Activated T-cell treated with anti-CD3 and anti-CD28 coated beads, Interleukin-2, amount 50 U/mL, for 1 hour (primary cell): ENCODE measurements around the gene SPECC1L.

Experiments used
- DNase-seq: peaks from one replicate; pipeline ENCODE4 v3.0.0-alpha.2; 2020

Gene SPECC1L

DNA sequence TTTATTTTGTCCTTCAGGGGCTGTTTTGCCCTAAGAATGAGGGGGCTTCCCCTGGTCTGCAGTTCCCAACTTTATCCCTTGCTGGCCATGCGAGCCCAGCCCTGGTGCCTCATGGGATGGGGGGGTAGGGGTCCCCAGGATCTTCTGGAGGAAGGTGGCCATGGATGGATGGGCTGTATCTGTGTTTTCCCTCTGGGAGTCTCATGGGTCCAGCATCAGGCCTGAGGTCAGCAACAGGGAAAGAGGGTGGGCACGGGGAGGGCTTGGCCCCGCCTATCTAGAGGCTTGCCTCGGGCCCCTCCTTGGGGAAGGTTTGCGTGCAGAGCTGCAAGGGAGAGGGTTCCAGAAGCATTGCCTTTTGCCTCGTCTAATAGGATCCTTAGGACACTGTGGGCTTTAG is 146.0 kb downstream of the SPECC1L start:
- no peak for DNase-seq

DNA sequence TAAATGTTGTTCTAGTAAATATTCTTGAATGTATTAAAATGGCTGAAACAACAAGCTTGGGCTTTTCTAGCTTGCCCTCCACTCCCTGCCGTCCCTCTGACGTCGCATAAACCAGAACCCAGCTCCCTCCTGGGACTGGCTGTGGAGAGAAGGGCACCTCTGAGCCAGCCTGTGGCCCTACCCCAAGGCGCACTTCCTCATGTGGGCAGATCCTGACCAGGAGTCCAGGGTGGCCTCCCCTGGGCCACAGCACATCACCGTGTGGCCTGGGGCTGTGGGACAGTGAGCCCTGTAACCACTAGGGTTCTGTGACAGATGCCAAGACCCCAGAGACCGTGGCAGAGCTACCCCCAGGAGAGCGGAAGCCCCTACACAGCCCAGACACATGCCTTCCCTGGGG is 146.6 kb downstream of the SPECC1L start:
- DNase-seq: no peak

DNA sequence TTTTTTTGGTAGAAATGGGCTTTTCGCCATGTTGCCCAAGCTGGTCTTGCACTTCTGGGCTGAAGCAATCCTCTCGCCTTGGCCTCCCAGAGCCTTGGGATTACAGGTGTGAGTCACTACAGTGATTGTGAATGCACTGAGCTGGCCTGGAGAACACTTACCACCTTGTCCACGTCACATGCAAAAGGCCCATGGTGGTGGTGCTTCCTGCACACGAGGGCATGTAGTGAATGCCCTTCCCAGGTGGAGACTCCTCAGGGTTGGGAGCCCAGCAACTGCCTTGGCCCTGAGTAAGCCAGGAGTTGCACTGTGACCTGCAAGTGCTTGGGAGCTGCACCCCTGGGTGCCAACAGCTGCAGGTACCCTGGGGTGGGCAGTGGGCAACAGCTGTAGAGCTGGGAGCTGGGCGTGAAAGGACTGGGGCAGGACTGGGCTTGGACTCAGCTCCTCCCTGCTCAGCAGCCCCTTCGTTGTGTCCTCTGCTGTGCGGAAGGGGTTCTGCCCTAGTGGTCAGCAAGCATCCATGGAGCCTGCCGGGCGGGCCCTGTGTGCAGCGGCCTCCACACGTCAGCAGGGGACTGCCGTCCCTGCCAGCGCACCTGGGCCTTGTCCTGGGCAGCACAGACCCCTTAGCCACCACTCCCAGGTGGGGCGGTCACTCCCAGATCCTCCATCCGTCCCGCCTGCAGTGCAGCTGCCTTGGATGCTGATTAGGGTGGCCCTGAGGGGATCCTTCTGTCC is 147.4 kb downstream of the SPECC1L start:
- DNase-seq: no peak

DNA sequence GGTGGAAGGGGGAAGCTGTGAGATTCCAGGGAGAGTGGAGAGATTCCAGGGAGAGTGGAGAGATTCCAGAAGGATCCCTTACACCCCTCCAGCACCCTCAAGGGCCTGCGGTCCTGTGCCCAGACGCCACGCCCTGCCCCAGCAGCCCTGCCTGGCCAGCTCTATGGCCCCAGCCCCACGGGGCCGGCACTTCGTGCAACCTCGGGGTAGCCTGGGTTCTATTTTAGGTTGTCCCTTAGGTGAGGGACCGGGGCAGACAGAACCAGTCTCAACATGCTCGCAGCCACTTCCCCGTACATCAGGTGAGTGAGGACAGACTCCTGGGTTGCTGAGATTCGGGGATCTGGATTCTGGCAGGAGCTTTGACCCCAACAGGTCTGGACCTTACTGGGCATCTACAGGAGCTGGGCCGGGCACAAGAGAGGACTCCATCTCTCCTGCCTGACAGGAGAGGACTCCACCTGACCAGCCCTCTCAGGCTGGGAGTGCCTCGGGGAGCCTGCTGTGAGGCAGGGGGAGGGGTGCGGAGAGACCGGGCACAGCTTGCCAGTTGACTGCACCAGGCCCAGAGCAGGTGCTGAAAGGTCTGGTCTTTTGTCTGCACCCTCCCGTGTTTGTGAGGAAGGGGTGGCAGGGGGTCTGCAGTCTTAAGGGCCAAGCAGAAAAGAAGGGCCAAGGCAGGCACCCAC is 148.3 kb downstream of the SPECC1L start:
- DNase-seq: no peak

DNA sequence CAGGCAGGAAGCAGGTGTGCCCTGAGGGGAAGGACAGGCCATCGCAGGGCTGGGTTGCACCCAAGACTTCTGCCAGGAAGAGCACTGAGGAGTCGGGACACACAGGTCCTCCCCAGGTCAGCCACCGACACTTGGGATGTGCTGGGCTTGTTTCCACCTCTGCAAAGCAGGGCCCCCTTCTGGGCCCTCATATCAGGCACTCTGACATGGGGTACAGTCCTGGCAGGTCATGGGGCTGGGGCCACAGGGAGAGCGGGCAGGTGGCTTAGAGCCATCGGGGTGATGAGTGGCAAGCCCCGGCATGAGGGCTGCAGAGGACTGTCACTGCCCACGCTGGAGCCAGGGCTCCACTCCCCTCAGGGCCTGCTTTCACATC is 148.8 kb downstream of the SPECC1L start:
- DNase-seq: no peak

DNA sequence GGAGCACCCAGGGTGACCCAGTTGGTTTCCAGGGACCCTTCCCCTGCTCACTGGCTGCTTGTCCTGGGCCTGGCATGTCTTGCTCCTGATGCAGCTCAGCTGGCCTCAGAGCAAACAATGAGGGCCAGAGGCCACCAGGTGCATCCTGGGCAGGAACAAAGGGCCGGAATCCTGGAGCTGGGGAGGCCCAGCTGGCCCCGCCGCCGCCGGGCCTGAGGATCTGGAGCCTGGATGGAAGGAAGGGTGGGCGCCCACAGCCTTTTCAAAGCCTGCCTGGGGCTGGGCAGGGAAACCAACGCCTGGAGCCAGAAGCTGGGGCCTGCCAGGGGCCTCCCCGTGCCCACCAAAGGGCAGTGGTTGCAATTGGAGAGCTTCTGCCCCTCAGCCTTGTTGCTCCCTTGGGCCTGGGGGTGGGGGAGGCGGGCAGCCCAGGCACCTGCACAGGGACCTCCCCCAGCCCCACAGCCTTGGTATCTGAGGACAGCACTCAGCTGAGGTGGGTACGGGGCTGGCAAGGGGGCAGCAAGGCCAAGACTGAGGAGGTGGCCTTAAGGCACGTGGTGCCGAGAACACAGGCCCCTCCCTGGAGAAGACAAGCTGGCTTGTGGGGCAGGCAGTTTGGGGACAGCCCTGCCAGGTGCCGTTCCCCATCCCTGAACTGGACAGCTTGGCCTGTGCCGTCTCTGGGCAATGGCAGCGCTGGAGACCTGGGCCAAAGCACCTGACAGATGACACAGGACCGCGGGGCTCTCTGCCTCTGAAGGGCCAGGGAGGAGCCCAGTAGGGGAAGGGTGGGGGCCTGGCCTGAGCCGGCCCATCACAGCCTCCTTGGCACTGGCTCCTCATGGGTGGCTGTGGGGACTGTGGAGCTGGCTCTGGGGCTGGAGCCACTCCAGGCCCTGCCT is 149.7 kb downstream of the SPECC1L start:
- DNase-seq: no peak

DNA sequence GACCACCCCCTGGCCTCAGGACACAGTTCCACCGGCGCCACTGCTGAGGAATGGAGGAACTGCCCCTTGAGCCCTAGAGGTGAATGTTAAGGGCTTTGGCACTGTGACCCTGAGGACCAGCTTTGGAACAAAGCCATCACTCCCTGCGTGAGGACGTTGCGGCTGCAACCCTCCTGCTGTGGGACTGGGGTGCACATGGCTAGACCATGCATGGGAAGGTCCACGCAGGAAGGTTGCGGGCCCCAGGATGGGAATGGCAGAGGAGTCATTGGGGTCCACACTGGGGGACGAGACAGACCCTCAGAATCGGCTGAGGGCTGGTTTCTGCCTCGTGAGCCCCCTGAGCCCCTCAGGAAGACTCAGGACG is 150.3 kb downstream of the SPECC1L start:
- no peak for DNase-seq

DNA sequence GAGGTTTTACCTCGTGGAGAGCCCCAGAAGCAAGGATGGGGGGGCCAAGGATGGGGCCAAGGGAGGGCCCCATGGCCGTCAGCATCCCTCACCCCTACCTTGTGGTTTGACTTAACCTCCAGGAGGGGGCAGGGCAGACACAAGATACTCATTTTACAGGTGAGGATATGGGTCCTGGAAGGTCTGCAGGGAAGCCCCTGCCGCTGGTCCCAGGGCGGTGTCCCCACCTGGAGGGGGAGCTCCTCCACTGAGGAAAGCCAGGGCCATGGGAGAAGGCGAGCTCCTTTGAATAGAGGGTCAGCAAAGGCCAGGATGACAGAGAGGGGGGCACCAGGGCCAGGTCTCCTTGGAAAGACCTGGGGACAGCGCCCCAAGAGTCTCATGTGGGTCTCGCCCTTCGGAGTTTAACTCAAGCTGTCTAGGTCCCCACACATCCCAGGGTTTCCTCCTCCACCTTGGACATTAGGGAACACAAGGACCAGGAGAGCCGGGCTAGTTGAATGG is 150.8 kb downstream of the SPECC1L start:
- peak; percentile 47 for DNase-seq

DNA sequence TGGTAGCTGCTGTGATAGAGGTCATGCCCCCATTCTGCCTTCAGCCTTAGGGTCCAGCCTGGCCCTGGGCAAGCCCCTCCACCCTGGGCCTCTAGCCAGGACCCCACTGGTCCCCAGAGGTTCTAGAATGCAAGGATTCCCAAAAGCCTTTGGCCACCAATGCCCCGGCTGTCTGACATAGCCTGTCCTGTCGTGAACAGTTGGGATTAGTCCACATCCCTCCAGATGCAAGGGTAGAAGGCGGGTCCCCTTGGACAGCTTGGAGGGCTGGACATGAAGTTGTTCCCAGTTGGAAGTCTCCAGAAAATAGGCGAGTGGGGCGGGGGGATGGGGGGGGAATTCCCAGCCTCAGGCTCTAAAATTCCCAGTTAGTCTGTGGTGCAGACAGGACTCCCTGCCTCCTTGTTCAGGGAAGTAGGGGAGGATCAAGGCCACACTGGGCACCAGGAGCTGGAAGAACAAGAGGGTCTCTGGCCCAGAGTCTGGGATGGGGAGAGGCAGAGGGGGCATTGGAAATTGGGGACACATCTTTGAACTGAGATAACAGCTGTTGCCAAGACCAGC is 151.6 kb downstream of the SPECC1L start:
- DNase-seq: no peak

DNA sequence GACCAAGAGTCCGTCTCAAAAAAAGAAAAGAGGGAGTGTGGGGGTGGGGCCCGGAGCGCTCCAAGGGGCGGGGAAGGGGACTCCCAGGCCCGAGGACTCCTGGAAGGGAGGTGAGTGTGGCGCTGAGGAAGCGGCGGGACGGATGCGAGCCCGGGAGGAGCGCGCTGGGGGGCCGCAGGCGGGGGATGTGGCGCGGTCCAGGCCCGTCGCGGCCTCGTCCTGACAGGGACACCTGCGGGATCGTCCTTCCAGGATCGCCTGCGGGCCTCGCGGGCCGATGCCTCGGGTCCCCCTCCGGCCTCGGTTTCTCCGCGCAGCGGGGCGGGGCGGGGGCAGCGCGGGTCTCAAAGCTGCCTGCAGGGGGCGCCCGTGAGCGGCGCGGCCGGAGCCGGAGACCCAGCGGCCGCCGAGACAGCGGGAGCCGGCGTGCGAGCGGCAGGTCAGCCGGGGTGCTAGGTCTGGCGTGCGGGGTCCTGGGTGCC is 152.9 kb downstream of the SPECC1L start:
- peak; percentile 79 for DNase-seq

DNA sequence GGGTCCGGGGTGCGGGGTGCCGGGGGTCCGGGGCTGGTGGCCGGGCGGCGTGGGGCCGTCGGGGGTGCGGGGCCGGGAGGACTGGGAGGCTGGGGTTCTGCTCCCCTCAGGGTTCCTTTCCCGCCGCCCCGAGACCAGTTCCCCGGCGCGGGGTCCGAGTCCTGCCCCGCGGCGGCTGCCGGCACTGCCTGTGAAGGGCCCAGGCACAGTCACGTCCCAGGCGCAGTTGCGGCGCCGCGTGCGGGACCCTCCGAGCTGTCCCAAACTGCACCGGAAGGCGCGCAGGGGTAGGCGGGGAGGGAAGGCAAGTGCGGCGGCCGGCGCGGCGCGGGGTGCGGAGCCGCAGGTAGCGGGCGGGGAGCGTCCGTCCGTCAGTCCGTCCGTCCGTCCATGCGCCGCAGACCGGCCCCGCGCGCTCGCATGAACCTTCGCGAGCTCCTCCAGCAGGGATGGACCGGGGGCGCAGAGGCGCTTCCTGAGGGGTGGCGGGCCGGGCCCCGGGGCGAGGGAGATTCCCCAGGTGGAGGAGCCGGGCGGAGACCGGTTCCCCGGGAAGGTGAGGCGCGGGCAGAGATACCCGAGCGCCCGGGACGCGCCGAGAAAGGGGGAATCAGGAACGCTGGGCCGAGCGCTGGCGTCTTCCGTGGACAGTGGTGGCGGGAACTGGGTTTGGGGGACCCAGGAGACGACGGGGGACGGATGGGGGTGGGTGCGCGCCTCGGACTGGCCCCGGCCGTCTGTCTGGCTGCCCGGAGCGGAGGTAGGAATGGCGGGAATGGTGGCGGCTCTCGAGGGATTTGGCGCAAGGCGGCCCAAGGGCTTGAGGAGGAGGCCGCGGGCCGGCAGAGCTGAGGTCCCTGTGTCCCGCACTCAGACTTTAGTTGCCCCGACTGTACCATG is 153.6 kb downstream of the SPECC1L start:
- DNase-seq: peak; percentile 67

DNA sequence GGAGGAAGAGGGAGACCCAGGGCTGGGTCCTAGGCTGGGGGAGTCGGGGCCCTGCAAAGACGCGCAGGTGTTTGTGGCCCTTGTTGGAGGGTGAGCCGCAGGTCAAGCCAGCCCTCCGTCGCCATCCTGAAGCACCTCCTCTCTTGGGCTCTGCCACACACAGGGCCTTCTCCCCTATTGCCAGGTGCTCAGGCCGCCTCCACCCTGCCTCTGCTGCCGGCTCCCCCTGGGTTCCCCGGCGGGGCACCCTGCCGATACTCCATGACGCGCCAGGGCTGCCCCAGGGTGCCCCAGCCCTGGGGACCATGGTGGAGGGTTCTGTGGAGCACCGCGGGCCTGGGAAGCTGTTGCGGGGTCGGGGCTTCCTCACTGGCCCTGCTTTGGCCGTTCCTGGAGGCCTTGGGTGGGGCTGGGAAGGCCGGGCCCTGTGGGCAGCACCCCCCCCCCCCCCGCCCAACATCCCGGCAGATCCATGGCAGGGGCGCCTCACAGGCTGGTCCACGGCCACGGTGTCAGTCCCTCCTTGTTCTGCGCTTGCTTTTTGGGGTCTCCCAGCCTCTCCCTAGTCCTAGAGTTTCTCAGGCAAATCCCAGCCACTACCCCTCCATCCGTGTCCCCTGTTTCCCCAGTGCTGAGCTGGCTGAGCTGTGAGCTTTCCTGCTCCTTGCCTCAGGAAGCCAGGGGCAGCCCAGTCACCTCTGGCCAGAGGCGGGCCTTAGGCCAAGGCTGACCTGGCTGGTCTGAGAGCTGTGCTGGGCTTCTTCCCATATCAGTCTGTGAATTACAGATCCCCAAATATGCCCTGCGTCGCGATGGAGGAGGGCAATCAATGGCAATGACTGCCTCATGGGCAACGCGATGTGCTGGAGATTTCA is 154.5 kb downstream of the SPECC1L start:
- DNase-seq: no peak

DNA sequence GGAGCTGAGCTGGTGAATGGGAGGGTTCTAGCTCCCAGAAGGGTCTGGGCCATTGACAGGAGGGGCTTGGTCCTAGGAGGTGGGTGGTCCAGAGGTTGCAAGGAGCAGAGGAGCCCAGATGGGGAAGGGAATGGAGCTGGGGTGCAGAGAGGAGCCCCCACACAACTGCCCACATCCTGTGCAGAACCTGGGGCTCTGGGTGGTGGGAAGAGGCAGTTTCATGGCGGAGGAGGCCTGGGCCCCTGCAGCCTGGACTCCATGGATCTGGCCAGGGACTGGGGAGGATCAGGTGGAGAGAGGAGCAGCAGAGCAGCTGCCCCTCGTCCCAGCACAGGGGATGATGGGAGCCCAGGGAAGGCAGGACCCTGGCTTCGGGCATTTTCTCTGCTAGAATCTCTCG is 155.8 kb downstream of the SPECC1L start:
- DNase-seq: no peak

DNA sequence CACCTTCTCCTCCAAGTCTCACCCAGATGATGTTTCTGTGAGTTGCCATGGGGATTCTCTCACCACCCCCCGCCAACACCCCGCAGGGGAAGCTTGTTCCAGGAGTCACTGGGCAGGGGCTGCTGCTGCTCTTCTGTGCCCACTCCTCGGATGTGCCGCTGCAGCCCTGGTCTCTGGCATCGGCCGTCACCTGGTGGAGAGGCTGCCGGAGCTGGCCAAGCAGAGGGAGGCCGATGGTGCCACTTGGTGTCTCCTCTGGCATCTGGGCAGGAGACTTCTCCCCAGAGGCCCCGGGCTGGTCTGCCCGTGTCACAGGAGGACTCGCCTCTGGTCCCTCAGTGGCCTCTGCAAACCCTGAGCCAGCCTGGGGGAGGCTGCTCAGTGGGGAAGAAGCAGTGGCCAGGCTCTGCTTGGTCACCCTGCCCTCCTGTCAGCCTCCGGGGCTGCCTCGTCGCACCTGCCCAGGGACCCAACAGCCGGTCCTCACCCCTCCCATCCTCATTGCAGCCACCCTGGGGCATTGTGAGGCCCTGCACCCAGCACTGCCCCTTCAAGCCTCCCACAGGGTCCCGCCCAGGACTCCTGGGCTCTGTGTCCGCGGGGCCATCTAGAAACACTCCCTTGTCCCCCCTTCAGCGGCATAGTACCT is 156.3 kb downstream of the SPECC1L start:
- peak; percentile 52 for DNase-seq

DNA sequence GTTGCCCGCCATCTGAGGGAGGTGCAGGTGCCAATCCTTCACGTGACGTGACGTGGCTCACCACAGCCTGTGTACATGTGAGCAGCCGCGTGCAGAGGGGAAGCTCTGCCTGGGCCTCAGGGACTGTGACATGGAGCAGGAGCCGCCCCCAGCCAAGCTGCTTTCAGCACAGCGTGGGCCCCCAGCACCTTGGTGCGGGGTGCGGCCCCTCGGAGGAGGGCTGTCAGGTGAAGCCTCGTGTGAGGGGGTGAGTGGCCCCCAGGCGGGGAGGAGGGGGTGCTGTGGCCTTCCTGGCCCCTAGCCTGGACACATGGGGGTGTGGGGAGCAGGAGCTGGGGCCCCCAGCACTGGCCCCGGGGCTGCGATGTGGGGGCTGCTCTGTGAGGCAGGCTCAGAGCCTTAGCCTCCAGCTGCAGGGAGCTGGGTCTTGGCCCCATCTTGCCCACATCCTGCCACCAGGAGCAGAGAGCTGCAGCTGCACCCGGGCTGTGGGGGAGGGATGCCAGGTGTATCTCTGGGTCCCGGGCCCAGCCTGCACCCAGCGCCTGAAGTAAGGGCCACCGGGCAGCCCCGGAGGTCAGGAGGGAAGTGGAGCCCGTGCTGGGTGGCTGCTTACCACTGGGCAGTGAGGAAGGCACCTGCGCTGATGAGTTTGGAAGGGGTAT is 157.0 kb downstream of the SPECC1L start, which contains the start of gene ADORA2A:
Gene ADORA2A (plus strand): TSS at position 100 of the 665 bp plus-strand sequence. CDS start 5,806 bp downstream, outside the sequence.
- peak; percentile 84 for DNase-seq

DNA sequence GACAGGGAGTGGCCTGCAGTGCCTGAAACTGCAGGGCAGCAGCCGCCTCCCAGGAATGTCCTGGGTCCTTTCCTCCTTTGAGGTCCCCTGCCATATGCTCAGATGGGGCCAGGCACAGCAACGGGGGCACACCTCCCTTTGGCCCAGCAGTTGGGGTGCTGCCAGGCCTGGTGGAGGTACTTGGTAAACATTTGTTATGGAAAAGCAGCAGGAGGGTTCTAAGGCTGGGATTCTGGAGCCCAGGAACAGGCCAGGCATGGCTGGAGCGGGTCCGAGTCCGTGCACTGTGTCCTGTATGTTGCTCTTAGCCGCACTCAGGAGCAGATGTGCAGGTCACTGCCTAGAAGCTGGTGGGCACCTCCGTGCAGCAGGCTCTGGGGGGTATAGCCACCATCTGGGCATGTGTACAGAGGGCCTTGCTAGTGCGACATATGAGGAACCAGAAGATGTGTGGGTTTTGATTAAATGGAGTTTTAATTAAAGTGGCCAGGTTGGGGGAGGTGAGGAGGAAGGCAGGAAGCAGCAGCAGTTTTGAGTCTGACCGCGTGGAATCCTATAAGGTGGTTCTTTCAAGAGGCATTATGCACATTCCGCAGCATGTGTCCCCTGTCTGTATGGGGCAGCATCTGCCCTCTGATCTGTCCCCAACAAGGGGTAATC is 158.2 kb downstream of the SPECC1L start:
- DNase-seq: no peak

DNA sequence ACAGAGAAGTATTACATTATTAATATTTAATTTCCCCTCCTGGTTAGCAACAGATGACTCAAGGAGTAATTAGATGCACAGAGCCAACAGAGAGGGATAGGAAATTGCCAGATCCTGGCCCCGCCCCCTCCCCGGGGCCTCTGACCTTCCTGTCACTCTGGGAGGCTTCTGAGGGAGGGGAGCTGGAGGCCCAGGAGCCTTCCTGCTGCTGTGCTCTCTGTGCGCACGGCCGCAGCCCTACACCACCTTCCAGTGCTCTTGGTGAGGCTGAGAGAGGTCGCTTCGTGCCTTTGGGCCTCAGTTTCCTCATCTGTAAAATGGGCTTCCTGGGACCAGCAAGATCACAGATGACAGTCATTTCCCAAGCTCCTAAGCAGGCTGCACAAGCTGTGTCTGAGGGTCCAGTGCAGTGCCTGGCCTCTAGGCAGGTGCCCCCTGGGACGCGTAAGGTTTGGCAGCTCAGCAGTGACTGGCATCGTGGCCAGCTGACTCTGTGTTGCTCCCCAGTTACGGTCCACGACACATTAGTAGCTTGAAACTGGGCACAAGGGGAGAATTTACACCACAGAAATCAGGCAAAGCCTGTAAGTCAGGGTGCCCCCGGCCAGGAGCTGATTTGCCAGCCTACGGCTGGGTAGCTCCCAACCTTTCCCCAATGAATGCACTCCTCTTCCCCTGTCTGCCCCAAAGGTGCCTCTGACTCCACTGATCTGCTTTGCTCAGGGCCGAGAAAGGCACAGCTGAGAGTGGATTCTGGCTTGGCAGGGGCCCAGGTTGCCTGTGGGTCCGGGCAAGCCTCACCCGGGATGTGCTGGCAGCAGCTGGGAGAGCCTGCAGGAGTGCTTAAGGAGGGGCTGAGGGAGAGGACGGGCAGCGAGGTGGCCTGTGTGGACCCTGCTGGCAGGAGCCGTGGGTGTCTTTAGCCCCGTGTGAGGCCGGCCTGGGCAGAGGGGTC is 159.1 kb downstream of the SPECC1L start:
- DNase-seq: peak; percentile 66
